Fibroblast of lung (primary cell): ENCODE data around the gene ZNF699. TPM values are rescaled to one million over a fixed set of nuclear protein-coding genes. Genes with fewer than 3 reads are reported as not detected.

Experiments
- DNase-seq, 2 donors: peaks; one replicate each; pipeline versions ENCODE4 v3.0.0 to v3.0.0-alpha.2; 2010; ENCODE audit warnings: low read depth in 2 of 2
- H2AFZ ChIP-seq: 2 replicates; pipeline ENCODE4 v1.5.1; 2012; ENCODE audit warnings: low read length, control low read depth, inconsistent platforms
- H3K27ac ChIP-seq: 2 replicates; pipeline ENCODE4 v1.5.1; 2011; ENCODE audit warnings: low read length, control low read depth; ENCODE audit not compliant: insufficient read depth
- H3K27me3 ChIP-seq: 2 replicates; pipeline ENCODE4 v1.5.1; 2011; ENCODE audit warnings: mild to moderate bottlenecking, low read length; ENCODE audit not compliant: control insufficient read depth, insufficient read depth
- H3K36me3 ChIP-seq: 2 replicates; pipeline ENCODE4 v1.5.1; 2011; ENCODE audit warnings: low read length; ENCODE audit not compliant: control insufficient read depth, insufficient read depth
- H3K4me1 ChIP-seq: 2 replicates; pipeline ENCODE4 v1.5.1; 2011; ENCODE audit warnings: low read length; ENCODE audit not compliant: control insufficient read depth, insufficient read depth; ENCODE audit errors: extremely low read depth
- H3K4me2 ChIP-seq: 2 replicates; pipeline ENCODE4 v1.5.1; 2011; ENCODE audit warnings: low read length, control low read depth; ENCODE audit not compliant: insufficient read depth; ENCODE audit errors: extremely low read depth
- H3K4me3 ChIP-seq, 4 experiments: fragments of 200-600 bp in 1 of 4; sonication (generic) in 1 of 4; replicated peaks in 1 of 4; 2 replicates each; pipeline ENCODE4 v1.5.1; 2011 to 2016; ENCODE audit warnings: low read length in 4 of 4, low read depth in 3 of 4, mild to moderate bottlenecking in 3 of 4, control low read depth in 2 of 4, inconsistent platforms in 1 of 4, mixed read lengths in 1 of 4; ENCODE audit not compliant: insufficient read depth in 1 of 4; ENCODE audit errors: control extremely low read depth in 1 of 4
- H3K79me2 ChIP-seq: 2 replicates; pipeline ENCODE4 v1.5.1; 2012; ENCODE audit warnings: mild to moderate bottlenecking, low read length, inconsistent platforms; ENCODE audit not compliant: control insufficient read depth, insufficient read depth
- H3K9ac ChIP-seq: 2 replicates; pipeline ENCODE4 v1.5.1; 2011; ENCODE audit warnings: mild to moderate bottlenecking, low read length, control low read depth; ENCODE audit not compliant: insufficient read depth
- H3K9me3 ChIP-seq: 2 replicates; pipeline ENCODE4 v1.5.1; 2012; ENCODE audit warnings: low read depth, low read length; ENCODE audit not compliant: control insufficient read depth, insufficient read depth
- H4K20me1 ChIP-seq: 2 replicates; pipeline ENCODE4 v1.5.1; 2011; ENCODE audit warnings: low read length; ENCODE audit not compliant: control insufficient read depth, insufficient read depth; ENCODE audit errors: extremely low read depth
- EZH2 ChIP-seq: IDR thresholded peaks from 2 replicates; pipeline ENCODE4 v1.5.1; 2012; ENCODE audit warnings: low read length, control low read depth, mild to moderate bottlenecking; ENCODE audit errors: missing control alignments
- polyA plus RNA-seq, 2 donors: library from polyadenylated mRNA; depleted of rRNA in 1 of 2; stranded (reverse) in 1 of 2; unstranded in 1 of 2; fragments of >200 nt; gene quantifications; 2 replicates each; pipeline ENCODE4 v1.2.1, GENCODE V29; 2011 to 2012; ENCODE audit warnings: missing spikeins in 1 of 2
- total RNA-seq: library from RNA; depleted of rRNA; stranded (reverse); fragments of >200 nt; gene quantifications from 2 replicates; pipeline ENCODE4 v1.2.1, GENCODE V29; 2014
- TF ChIP-seq, protein P1 (sequence below), 2 donors: IDR thresholded peaks in 1 of 2; conservative IDR thresholded peaks in 1 of 2; 1 replicate in 1 of 2; 2 replicates in 1 of 2; pipeline ENCODE4 v1.5.1; 2011 to 2012; ENCODE audit warnings: low read length in 2 of 2, control low read depth in 1 of 2, inconsistent platforms in 1 of 2, low read depth in 1 of 2, mild to moderate bottlenecking in 1 of 2

Gene ZNF699
- total and polyA plus RNA-seq, 2 donors (not counting 1 experiment from before 2014, with no cell fraction given), result 4.0 to 20.5 TPM

- Histone ChIP-seq H3K9me3 (no peaks in the 10 kb centered on the region), H3K79me2 (no peaks in the 10 kb centered on the region), H3K27ac (no peak overlapping the region), H4K20me1 (no peaks in the 10 kb centered on the region), H3K9ac (no peak overlapping the region), H3K27me3 (no peaks in the 10 kb centered on the region), H3K4me1 (no peaks in the 10 kb centered on the region), H3K36me3 (no peaks in the 10 kb centered on the region), H3K4me2 (no peak overlapping the region), H3K4me3 (no peak overlapping the region), H2AFZ (no peak overlapping the region)
- DNase-seq, result no peak
- TF ChIP-seq, protein P1, sequence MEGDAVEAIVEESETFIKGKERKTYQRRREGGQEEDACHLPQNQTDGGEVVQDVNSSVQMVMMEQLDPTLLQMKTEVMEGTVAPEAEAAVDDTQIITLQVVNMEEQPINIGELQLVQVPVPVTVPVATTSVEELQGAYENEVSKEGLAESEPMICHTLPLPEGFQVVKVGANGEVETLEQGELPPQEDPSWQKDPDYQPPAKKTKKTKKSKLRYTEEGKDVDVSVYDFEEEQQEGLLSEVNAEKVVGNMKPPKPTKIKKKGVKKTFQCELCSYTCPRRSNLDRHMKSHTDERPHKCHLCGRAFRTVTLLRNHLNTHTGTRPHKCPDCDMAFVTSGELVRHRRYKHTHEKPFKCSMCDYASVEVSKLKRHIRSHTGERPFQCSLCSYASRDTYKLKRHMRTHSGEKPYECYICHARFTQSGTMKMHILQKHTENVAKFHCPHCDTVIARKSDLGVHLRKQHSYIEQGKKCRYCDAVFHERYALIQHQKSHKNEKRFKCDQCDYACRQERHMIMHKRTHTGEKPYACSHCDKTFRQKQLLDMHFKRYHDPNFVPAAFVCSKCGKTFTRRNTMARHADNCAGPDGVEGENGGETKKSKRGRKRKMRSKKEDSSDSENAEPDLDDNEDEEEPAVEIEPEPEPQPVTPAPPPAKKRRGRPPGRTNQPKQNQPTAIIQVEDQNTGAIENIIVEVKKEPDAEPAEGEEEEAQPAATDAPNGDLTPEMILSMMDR (conservative IDR thresholded peaks at IDR 0.05 in 1 of 2, IDR thresholded peaks at IDR 0.05 in 1 of 2; ENCODE audit: low read depth in 1 of 2, low read length in 2 of 2), result no peak
- no peak for TF ChIP-seq EZH2
These were observed 42.9 kb upstream of the ZNF699 start for GRCh38 chr19:9352505-9352904.

DNA sequence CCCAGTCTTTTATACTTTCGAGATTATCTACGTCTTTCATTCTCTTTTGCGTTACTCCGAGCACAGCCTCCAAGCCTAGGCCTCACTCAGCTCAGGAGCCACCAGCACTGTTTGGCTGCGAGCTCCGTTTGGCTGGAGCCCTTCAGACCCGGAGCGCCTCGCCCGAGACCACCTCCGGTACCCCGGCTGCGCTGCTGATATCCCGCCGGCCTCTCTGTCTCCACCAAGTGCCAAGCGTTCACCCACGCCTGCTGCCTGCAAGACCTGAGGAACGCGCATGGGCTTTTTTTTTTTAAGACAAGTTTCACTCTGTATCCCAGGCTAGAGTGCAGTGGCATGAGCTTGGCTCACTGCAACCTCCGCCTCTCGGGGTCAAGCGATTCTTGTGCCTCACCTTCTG, 39.0 kb upstream of the ZNF699 start:
- H3K27me3 ChIP-seq, result no peaks in the 10 kb centered on the region
- no peaks in the 10 kb centered on the region for H3K9me3 ChIP-seq
- H3K9ac ChIP-seq, result no peak overlapping the region
- H3K36me3 ChIP-seq, result no peaks in the 10 kb centered on the region
- DNase-seq, result no peak
- TF ChIP-seq EZH2, result no peak
- TF ChIP-seq, protein P1 (conservative IDR thresholded peaks at IDR 0.05 in 1 of 2, IDR thresholded peaks at IDR 0.05 in 1 of 2; ENCODE audit: low read depth in 1 of 2, low read length in 2 of 2), result no peak
- no peaks in the 10 kb centered on the region for H3K79me2 ChIP-seq
- H3K27ac ChIP-seq, result no peak overlapping the region
- no peak overlapping the region for H3K4me2 ChIP-seq
- no peaks in the 10 kb centered on the region for H4K20me1 ChIP-seq
- H3K4me1 ChIP-seq, result no peaks in the 10 kb centered on the region
- H3K4me3 ChIP-seq, result no peak overlapping the region
- no peak overlapping the region for H2AFZ ChIP-seq

DNA sequence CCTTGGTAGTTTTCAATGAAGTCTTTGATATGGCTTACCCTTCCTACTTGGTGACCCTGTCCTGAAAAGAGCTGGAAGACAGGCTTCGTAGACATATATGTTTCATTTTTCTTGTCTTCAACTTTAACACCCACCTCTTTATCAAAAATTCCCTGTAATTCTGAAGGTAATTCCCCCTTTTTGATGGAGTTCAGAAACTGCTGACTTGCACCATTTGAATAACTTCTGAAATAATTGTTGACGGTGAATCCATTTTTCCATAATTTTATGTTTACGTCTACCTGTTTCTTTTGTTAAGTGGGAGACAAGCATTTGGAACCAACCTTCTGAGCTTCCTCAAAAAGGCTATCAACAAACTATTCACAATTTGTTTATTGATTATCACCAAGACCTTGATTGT, 38.6 kb upstream of the ZNF699 start:
- Histone ChIP-seq H4K20me1 (no peaks in the 10 kb centered on the region), H3K36me3 (no peaks in the 10 kb centered on the region), H3K4me2 (no peak overlapping the region), H3K27me3 (no peaks in the 10 kb centered on the region), H2AFZ (no peak overlapping the region), H3K79me2 (no peaks in the 10 kb centered on the region), H3K9me3 (peaks cover 1% of the 10 kb centered on the region), H3K9ac (no peak overlapping the region), H3K4me3 (no peak overlapping the region), H3K27ac (no peak overlapping the region), H3K4me1 (no peaks in the 10 kb centered on the region)
- TF ChIP-seq, protein P1 (conservative IDR thresholded peaks at IDR 0.05 in 1 of 2, IDR thresholded peaks at IDR 0.05 in 1 of 2; ENCODE audit: low read depth in 1 of 2, low read length in 2 of 2), result no peak
- no peak for DNase-seq
